Measurements from ENCODE around the gene BBS12. TPM values are rescaled to one million over a fixed set of nuclear protein-coding genes. Genes with fewer than 3 reads are reported as not detected.
A peak's percentile ranks its signal among the peaks of the same experiment; 100 is the strongest.

Gene BBS12
- total RNA-seq: 5.4 TPM
- long read RNA-seq, partial matches to known transcripts: 0 of 21 reads
- long read RNA-seq, other reads (novel, unspliced or antisense): 18 of 21 reads

DNA sequence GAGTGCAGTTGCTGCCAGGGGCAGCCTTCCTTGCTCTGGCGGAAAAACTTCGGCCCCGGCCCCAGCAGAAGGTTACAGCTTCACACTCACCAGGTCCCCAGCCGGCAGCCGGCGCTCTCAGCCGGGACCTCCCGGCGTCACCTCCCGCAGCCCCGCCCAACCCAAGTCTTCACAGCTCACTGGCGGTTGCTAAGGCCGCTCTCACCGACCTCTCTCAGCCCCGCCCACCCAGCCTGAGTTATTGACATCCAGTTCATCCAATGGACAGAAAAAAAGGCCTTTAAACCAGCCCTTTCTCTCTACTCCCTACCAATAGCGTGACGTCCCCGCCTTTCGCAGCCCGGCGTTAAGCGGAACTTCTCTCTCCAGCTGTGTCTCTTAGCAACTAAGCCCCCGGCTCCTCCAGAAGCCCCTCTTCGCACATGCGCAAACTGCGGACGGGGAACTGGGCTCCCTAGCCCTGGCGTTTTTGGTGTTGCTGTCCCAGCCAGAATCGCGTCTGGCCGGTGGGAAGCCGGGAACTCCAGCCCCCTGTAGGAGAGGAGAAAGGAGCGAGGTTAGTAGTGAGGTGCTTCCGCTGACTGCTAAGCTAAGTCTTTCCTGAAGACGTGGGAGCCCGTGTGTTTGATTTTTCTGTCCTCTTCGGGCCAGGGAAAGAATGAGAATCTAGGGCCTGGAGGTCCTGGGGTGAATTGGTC, at the start of gene BBS12:
TSS of gene BBS12 (plus strand) at position 376 of the 698 bp plus-strand sequence. CDS start 9,189 bp downstream, outside the sequence.
- TF ChIP-seq, protein P1, sequence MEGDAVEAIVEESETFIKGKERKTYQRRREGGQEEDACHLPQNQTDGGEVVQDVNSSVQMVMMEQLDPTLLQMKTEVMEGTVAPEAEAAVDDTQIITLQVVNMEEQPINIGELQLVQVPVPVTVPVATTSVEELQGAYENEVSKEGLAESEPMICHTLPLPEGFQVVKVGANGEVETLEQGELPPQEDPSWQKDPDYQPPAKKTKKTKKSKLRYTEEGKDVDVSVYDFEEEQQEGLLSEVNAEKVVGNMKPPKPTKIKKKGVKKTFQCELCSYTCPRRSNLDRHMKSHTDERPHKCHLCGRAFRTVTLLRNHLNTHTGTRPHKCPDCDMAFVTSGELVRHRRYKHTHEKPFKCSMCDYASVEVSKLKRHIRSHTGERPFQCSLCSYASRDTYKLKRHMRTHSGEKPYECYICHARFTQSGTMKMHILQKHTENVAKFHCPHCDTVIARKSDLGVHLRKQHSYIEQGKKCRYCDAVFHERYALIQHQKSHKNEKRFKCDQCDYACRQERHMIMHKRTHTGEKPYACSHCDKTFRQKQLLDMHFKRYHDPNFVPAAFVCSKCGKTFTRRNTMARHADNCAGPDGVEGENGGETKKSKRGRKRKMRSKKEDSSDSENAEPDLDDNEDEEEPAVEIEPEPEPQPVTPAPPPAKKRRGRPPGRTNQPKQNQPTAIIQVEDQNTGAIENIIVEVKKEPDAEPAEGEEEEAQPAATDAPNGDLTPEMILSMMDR (IDR thresholded peaks at IDR 0.05; ENCODE audit: borderline replicate concordance): peak; percentile 47
- intact Hi-C loops (cut with micrococcal nuclease): no loop called here
- Histone ChIP-seq H3K4me3 (peak within 1 kb of the TSS; percentile 88), H3K27me3 (ENCODE audit: low read depth) (no peaks in the 10 kb centered on the region), H3K9me3 (replicated peaks) (peaks cover 4% of the 10 kb centered on the region), H3K36me3 (no peaks in the 10 kb centered on the region), H3K27ac (replicated peaks) (peak within 1 kb of the TSS; percentile 86), H3K4me1 (peaks cover 42% of the 10 kb centered on the region)
- DNase-seq: peak; percentile 98

DNA sequence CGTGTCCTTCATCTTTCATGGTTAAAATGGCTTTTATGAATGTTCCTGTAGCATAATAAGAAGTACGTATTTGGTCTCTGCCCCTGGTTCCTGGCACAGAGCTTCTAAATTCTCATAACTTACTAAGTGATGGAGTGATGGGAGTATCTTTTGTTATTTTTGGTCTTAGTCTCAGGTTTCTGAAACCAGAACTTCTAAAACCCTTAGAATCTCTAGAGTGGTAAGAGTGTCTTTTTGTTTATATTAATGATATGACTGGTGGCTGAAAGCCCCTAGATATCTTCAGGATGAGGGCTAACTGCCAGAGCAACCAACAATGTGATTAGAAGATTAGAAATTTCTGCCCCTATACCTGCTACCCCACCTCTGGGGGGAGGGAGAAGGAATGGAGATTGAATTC, 45.8 kb upstream of the BBS12 start:
- Histone ChIP-seq H3K4me1 (peaks cover 20% of the 10 kb centered on the region), H3K27me3 (ENCODE audit: low read depth) (no peaks in the 10 kb centered on the region), H3K9me3 (replicated peaks) (peaks cover 5% of the 10 kb centered on the region), H3K36me3 (no peaks in the 10 kb centered on the region), H3K4me3 (no peak overlapping the region), H3K27ac (replicated peaks) (peak overlapping the region; percentile 72)
- TF ChIP-seq, protein P1 (IDR thresholded peaks at IDR 0.05; ENCODE audit: borderline replicate concordance): no peak
- intact Hi-C loops (cut with micrococcal nuclease): no loop called here
- no peak for DNase-seq

DNA sequence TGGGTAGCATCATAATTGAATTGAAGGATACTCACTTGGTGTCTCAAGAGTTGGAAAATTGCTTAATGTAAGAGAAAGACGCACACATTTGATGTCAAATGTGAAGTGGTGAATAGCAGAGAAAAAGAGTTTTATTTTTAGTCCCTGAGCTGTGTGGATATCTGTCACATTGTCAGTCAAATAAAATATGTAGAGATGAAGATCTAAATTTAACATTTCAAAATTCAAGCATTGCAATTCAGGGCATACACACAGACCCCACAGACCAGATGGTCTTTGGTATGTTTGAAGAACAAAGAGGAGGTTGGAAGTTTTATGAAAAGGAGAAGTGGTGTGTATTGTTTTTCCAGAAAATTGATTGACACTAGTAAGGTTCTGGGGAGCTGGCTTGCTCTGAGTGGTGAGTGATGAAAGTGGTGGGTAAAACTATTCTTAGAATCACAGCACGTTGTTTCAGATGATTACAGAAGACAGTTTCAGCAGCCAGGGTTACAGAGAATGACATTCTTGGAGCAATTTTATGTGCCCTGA, 44.9 kb upstream of the BBS12 start:
- no peaks in the 10 kb centered on the region for H3K27me3 ChIP-seq (ENCODE audit: low read depth)
- peaks cover 20% of the 10 kb centered on the region for H3K4me1 ChIP-seq
- no peaks in the 10 kb centered on the region for H3K36me3 ChIP-seq
- peak overlapping the region; percentile 72 for H3K27ac ChIP-seq (replicated peaks)
- peak overlapping the region; percentile 38 for H3K4me3 ChIP-seq
- DNase-seq: no peak
- TF ChIP-seq, protein P1 (IDR thresholded peaks at IDR 0.05; ENCODE audit: borderline replicate concordance): no peak
- no peaks in the 10 kb centered on the region for H3K9me3 ChIP-seq (replicated peaks)
- intact Hi-C loops (cut with micrococcal nuclease): no loop called here

DNA sequence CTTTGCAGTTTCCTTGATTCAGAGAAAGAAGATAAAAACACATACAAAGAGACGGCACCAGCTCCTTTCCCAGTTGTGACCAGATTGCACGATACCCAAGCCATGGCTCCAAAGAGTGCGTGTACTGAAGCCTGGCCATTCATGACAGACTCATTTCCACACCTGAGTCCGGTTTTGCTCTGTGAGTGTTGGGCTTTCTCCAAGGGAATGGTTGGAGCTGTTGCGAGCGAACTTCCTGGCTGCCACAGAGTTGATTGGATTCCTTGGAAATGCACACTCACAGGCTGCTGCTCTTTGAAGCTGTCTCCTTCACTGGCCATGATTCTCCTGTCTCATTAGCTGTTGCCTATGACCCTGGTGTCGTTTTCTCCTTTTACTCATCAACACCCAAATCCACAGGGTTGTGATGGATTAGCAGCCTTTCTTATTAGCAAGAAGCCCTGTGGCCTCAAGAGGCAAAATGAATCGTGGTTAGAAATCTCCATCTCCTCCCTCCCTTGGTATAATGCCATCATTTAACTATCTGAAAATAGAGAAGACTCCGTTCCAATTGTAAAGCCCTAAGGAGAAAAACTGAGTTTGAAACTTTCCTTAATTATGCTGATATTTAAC, 43.9 kb upstream of the BBS12 start:
- no peak for DNase-seq
- H3K4me3 ChIP-seq: peak overlapping the region; percentile 38
- intact Hi-C loops (cut with micrococcal nuclease): no loop called here
- no peaks in the 10 kb centered on the region for H3K9me3 ChIP-seq (replicated peaks)
- H3K4me1 ChIP-seq: peaks cover 20% of the 10 kb centered on the region
- H3K36me3 ChIP-seq: no peaks in the 10 kb centered on the region
- TF ChIP-seq, protein P1 (IDR thresholded peaks at IDR 0.05; ENCODE audit: borderline replicate concordance): no peak
- H3K27ac ChIP-seq (replicated peaks): peak overlapping the region; percentile 72
- H3K27me3 ChIP-seq (ENCODE audit: low read depth): no peaks in the 10 kb centered on the region

DNA sequence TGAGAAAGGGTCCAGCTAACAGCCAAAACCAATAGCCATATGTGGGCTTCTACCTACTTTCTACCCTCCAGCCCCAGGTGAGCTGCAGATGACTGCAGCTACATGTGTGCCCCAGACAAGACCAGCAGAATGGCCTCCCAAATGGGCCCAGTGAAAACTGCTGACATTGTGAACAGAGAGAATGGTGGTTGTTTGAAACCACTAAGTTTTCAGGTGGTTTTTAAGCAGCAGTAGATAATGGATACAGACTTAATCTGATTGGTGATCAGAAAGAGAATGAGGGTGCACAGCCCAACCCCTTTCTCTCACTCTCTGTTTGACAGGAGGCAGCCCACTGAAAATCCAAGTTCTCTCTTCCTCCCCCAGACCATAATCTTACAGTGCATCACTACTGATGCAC, 42.5 kb upstream of the BBS12 start:
- intact Hi-C loops (cut with micrococcal nuclease): no loop called here
- peaks cover 20% of the 10 kb centered on the region for H3K4me1 ChIP-seq
- H3K9me3 ChIP-seq (replicated peaks): no peaks in the 10 kb centered on the region
- TF ChIP-seq, protein P1 (IDR thresholded peaks at IDR 0.05; ENCODE audit: borderline replicate concordance): no peak
- no peak for DNase-seq
- no peak overlapping the region for H3K27ac ChIP-seq (replicated peaks)
- no peak overlapping the region for H3K4me3 ChIP-seq
- no peaks in the 10 kb centered on the region for H3K27me3 ChIP-seq (ENCODE audit: low read depth)
- H3K36me3 ChIP-seq: no peaks in the 10 kb centered on the region

Data from left ventricle myocardium inferior (tissue), 1 donor.